Measurements from ENCODE around the gene RHBDD1.

- TF ChIP-seq CTCF (IDR thresholded peaks at IDR 0.05) (no peak), POLR2A (IDR thresholded peaks at IDR 0.05) (no peak)
Measured at GRCh38 chr2:226893216-226893615, 57.4 kb downstream of the RHBDD1 start.

All from uterus (tissue), 2 donors.